ENCODE results near the gene THAP8. TPM values are rescaled to one million over a fixed set of nuclear protein-coding genes. Genes with fewer than 3 reads are reported as not detected.
"Not testable (repeated sequence)": the region's sequence is repeated elsewhere in the genome, so short reads cannot be mapped to it uniquely, and the experiment has no call there.

Gene THAP8
- total RNA-seq, 3 donors from 2014 or later (not counting 1 experiment from before 2014, with no cell fraction given): 1.8 to 3.2 (median 2.8) TPM

GRCh38 chr19:36046443-36047050 is 7.5 kb downstream of the THAP8 start:
- H3K27me3 Mint-ChIP-seq (ENCODE audit: low read depth in 2 of 2): no peaks in the 10 kb centered on the region
- no peak overlapping the region for H3K27ac Mint-ChIP-seq
- intact Hi-C loops (cut with micrococcal nuclease): no loop called here
- no peaks in the 10 kb centered on the region for H3K9me3 Mint-ChIP-seq
- Histone ChIP-seq H3K27ac (ENCODE audit: low read length) (no peak overlapping the region), H3K4me3 (ENCODE audit: low read length) (no peak overlapping the region), H3K27me3 (ENCODE audit: control insufficient read depth, insufficient read depth, low read length) (no peaks in the 10 kb centered on the region), H3K4me1 (ENCODE audit: control insufficient read depth, insufficient read depth, low read length) (no peaks in the 10 kb centered on the region), H3K9me3 (ENCODE audit: control insufficient read depth, insufficient read depth, low read length) (no peaks in the 10 kb centered on the region), H3K36me3 (ENCODE audit: control insufficient read depth, insufficient read depth, low read length) (no peaks in the 10 kb centered on the region)
- no peak for TF ChIP-seq CTCF (IDR thresholded peaks at IDR 0.05)
- H3K4me1 Mint-ChIP-seq: peaks cover 6 to 11% of the 10 kb centered on the region in 2 donors
- no peak for ATAC-seq
- 92% methylated on average over 5 of the region's 5 CpGs for WGBS (ENCODE audit: insufficient coverage)
- no peak for DNase-seq
- H3K4me3 Mint-ChIP-seq: no peak overlapping the region
- H3K36me3 Mint-ChIP-seq: no peaks in the 10 kb centered on the region

DNA sequence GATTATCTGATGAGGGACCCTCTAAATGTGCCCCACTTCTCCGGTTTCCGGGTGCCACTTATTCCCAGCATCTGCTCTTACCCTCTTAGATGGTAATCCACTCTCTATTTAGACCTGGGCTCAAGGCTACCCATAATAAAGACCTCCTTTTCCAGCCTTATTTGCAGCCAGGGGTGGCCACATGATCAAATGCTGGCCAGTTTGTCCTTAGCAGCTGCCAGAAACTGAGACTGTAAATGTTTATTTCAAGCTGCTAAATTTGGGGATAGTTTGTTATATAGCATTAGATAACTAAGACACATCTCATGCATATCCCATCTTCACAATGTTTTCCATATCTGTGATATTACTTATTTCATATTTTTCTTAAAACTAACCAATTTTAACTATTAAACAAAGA is 10.1 kb downstream of the THAP8 start:
- no peak for TF ChIP-seq CTCF (IDR thresholded peaks at IDR 0.05)
- Histone ChIP-seq H3K36me3 (ENCODE audit: control insufficient read depth, insufficient read depth, low read length) (no peaks in the 10 kb centered on the region), H3K4me1 (ENCODE audit: control insufficient read depth, insufficient read depth, low read length) (no peaks in the 10 kb centered on the region), H3K27me3 (ENCODE audit: control insufficient read depth, insufficient read depth, low read length) (no peaks in the 10 kb centered on the region), H3K9me3 (ENCODE audit: control insufficient read depth, insufficient read depth, low read length) (no peaks in the 10 kb centered on the region), H3K4me3 (ENCODE audit: low read length) (no peak overlapping the region), H3K27ac (ENCODE audit: low read length) (no peak overlapping the region)
- H3K36me3 Mint-ChIP-seq: no peaks in the 10 kb centered on the region
- no peak overlapping the region for H3K4me3 Mint-ChIP-seq
- no peak for ATAC-seq
- no peaks in the 10 kb centered on the region for H3K4me1 Mint-ChIP-seq
- H3K27me3 Mint-ChIP-seq (ENCODE audit: low read depth in 2 of 2): no peaks in the 10 kb centered on the region
- intact Hi-C loops (cut with micrococcal nuclease): no loop called here
- no peaks in the 10 kb centered on the region for H3K9me3 Mint-ChIP-seq
- H3K27ac Mint-ChIP-seq: no peak overlapping the region
- DNase-seq: no peak
- WGBS (ENCODE audit: insufficient coverage): 100% methylated on average over 2 of the region's 2 CpGs

DNA sequence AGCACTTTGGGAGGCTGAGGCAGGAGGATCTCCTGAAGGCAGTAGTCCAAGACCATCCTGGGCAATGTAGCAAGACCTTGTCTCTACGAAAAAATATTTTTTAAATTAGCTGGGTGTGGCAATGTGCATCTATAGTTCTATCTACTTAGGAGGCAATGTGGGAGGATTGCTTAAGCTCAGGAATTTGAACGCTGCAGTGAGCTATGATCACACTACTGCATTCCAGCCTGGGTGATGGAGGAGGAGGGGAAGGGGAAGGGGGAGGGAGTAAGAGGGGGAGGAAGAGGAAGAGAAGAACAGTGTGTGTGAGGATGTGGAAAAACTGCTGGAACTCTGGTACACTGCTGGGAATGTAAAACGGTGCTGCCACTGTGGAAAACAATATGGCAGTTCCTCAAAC is 12.3 kb downstream of the THAP8 start:
- H3K36me3 Mint-ChIP-seq: no peaks in the 10 kb centered on the region
- TF ChIP-seq CTCF (IDR thresholded peaks at IDR 0.05): no peak
- H3K27me3 Mint-ChIP-seq (ENCODE audit: low read depth in 2 of 2): no peaks in the 10 kb centered on the region
- H3K9me3 Mint-ChIP-seq: no peaks in the 10 kb centered on the region
- H3K4me1 Mint-ChIP-seq: peaks cover 7 to 8% of the 10 kb centered on the region in 2 donors
- Histone ChIP-seq H3K27ac (ENCODE audit: low read length) (no peak overlapping the region), H3K27me3 (ENCODE audit: control insufficient read depth, insufficient read depth, low read length) (no peaks in the 10 kb centered on the region), H3K4me1 (ENCODE audit: control insufficient read depth, insufficient read depth, low read length) (peaks cover 2% of the 10 kb centered on the region), H3K4me3 (ENCODE audit: low read length) (no peak overlapping the region), H3K9me3 (ENCODE audit: control insufficient read depth, insufficient read depth, low read length) (no peaks in the 10 kb centered on the region), H3K36me3 (ENCODE audit: control insufficient read depth, insufficient read depth, low read length) (no peaks in the 10 kb centered on the region)
- WGBS (ENCODE audit: insufficient coverage): 72% methylated on average over 3 of the region's 3 CpGs
- H3K4me3 Mint-ChIP-seq: no peak overlapping the region
- no peak for ATAC-seq
- H3K27ac Mint-ChIP-seq: no peak overlapping the region
- intact Hi-C loops (cut with micrococcal nuclease): no loop called here
- DNase-seq: no peak

DNA sequence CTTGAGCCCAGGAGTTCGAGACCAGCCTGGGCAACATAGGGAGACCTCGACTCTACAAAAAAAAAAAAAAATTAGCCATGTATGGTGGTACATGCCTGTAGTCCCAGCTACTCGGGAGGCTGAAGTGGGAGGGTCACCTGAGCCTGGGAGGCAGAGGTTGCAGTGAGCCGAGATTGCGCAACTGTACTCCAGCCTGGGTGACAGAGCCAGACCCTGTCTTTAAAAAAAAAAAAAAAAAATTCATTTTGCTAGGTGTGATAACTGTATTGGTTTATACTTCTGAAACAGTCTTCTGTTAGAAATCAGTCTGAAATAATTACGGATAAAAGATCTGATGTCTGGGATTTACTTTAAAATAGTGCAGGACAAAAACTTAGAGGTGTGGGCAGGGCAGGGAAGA is 13.0 kb downstream of the THAP8 start:
- H3K4me3 Mint-ChIP-seq; H3K4me1 ChIP-seq (ENCODE audit: control insufficient read depth, insufficient read depth, low read length); H3K27ac ChIP-seq (ENCODE audit: low read length); H3K27ac Mint-ChIP-seq; H3K36me3 Mint-ChIP-seq; ATAC-seq; H3K4me3 ChIP-seq (ENCODE audit: low read length); H3K27me3 Mint-ChIP-seq (ENCODE audit: low read depth in 2 of 2); H3K27me3 ChIP-seq (ENCODE audit: control insufficient read depth, insufficient read depth, low read length); H3K9me3 ChIP-seq (ENCODE audit: control insufficient read depth, insufficient read depth, low read length); DNase-seq; H3K36me3 ChIP-seq (ENCODE audit: control insufficient read depth, insufficient read depth, low read length); H3K9me3 Mint-ChIP-seq; intact Hi-C loops (cut with micrococcal nuclease): not testable (repeated sequence)
- WGBS (ENCODE audit: insufficient coverage): 94% methylated on average over 6 of the region's 6 CpGs
- peaks cover 8 to 12% of the 10 kb centered on the region in 2 donors for H3K4me1 Mint-ChIP-seq
